ENCODE results near the gene CXCL10. TPM values are rescaled to one million over a fixed set of nuclear protein-coding genes. Genes with fewer than 3 reads are reported as not detected.

CXCL10 gene
- total RNA-seq, 2 experiments from 2014 or later = 0.36 to 0.51 TPM

- ChIA-PET CTCF (no interaction called here), POLR2A (no interaction called here)
- peak overlapping the region; percentile 29 for H3K27ac Mint-ChIP-seq
- DNase-seq = no peak
- no peaks in the 10 kb centered on the region for H3K27me3 Mint-ChIP-seq
- H3K36me3 Mint-ChIP-seq = peaks cover 43% of the 10 kb centered on the region
- intact Hi-C loops (cut with micrococcal nuclease) = no loop called here
- no peaks in the 10 kb centered on the region for H3K4me1 Mint-ChIP-seq (ENCODE audit: low read depth)
- no peak overlapping the region for H3K4me3 Mint-ChIP-seq
- H3K9me3 Mint-ChIP-seq = peaks cover 2% of the 10 kb centered on the region
Measured at GRCh38 chr4:75980576-75980975, 42.7 kb downstream of the CXCL10 start.

DNA sequence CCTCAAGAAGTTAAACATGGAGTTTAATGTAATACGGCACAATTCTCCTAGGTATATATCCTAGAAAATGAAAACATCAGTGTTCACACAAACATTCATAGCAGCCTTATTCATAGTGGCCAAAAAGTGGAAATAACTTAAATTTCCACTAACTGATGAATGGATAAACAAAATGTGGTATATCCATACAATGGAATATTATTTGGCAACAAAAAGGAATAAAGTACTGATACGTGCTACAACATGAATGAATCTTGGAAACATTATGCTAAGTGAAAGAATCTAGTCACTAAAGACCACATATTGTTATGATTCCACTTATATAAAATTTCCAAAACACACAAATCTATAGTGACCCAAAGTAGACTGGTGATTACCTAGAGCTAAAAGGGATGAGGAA lies 47.1 kb downstream of the CXCL10 start:
- H3K27ac Mint-ChIP-seq = no peak overlapping the region
- no peaks in the 10 kb centered on the region for H3K9me3 Mint-ChIP-seq
- H3K4me3 Mint-ChIP-seq = no peak overlapping the region
- H3K4me1 Mint-ChIP-seq (ENCODE audit: low read depth) = no peaks in the 10 kb centered on the region
- intact Hi-C loops (cut with micrococcal nuclease) = no loop called here
- no peaks in the 10 kb centered on the region for H3K27me3 Mint-ChIP-seq
- ChIA-PET CTCF (interaction anchor here (1.5 kb wide), 1 partner anchor 20 kb away, joined by 3 read pairs; no protein-coding TSS in a partner anchor), POLR2A (no interaction called here)
- H3K36me3 Mint-ChIP-seq = peaks cover 52% of the 10 kb centered on the region
- DNase-seq = no peak

- POLR2A ChIA-PET = no interaction called here
Measured at GRCh38 chr4:75973766-75974165, 49.5 kb downstream of the CXCL10 start.

More at GRCh38 chr4:75973766-75974165, 49.5 kb downstream of the CXCL10 start:
- Mint-ChIP-seq H3K27me3 (no peaks in the 10 kb centered on the region), H3K4me3 (no peak overlapping the region), H3K36me3 (peaks cover 58% of the 10 kb centered on the region), H3K9me3 (no peaks in the 10 kb centered on the region), H3K4me1 (ENCODE audit: low read depth) (no peaks in the 10 kb centered on the region), H3K27ac (no peak overlapping the region)
- no peak for DNase-seq
- intact Hi-C loops (cut with micrococcal nuclease) = no loop called here
- CTCF ChIA-PET = interaction anchor here (0.7 kb wide), 1 partner anchor 22 kb away, joined by 3 read pairs; no protein-coding TSS in a partner anchor

Other genes starting within 250 kb of the CXCL10 start
- under 1 TPM in 1 of 2 experiments, not detected in 1; 0.40 TPM for gene PPEF2, start 121.0 kb downstream of the CXCL10 start, total RNA-seq
- 10 to 100 TPM; 31.7 to 32.2 TPM for gene NAAA, start 82.5 kb downstream of the CXCL10 start, total RNA-seq
- 10 to 100 TPM; 35.9 to 40.5 TPM for gene SDAD1, start 32.6 kb downstream of the CXCL10 start, total RNA-seq
- under 1 TPM; 0.10 to 0.14 TPM for gene CXCL9, start 16.0 kb downstream of the CXCL10 start, total RNA-seq
- gene CXCL11, start 12.6 kb upstream of the CXCL10 start, total RNA-seq = not detected
- under 1 TPM in 1 of 2 experiments, not detected in 1; 0.36 TPM for gene ART3, start 51.2 kb upstream of the CXCL10 start, total RNA-seq
- gene NUP54, start 124.9 kb upstream of the CXCL10 start, total RNA-seq = 10 to 100 TPM; 51.3 to 55.9 TPM
- 1 to 10 TPM; 7.0 to 8.2 TPM for gene SCARB2, start 190.3 kb upstream of the CXCL10 start, total RNA-seq
- not detected for gene FAM47E, start 228.2 kb upstream of the CXCL10 start, total RNA-seq